ENCODE results near the gene PSMA3.

The PSMA3 gene

GRCh38 chr14:58199726-58200479 lies 44.7 kb upstream of the PSMA3 start, which contains the start of gene ACTR10 (continued):
- TF ChIP-seq ZBTB49 (tag by site-specific recombination; IDR thresholded peaks at IDR 0.05; ENCODE audit: low read depth) (no peak), ZNF629 (tag by site-specific recombination; IDR thresholded peaks at IDR 0.05) (no peak), ZNF239 (tag by site-specific recombination; IDR thresholded peaks at IDR 0.05) (no peak), GLIS2 (tag by site-specific recombination; IDR thresholded peaks at IDR 0.05) (peak; percentile 78), ZNF530 (tag by site-specific recombination; IDR thresholded peaks at IDR 0.05; ENCODE audit: low read depth) (no peak), ZNF404 (tag by site-specific recombination; IDR thresholded peaks at IDR 0.05) (no peak), ZBTB17 (tag by site-specific recombination; IDR thresholded peaks at IDR 0.05) (0 out of 2 replicates have a peak, but pooled peaks have one; percentile 28), ZBTB1 (tag by site-specific recombination; IDR thresholded peaks at IDR 0.05) (no peak), ZNF639 (tag by site-specific recombination; IDR thresholded peaks at IDR 0.05) (no peak), ZNF10 (tag by site-specific recombination; IDR thresholded peaks at IDR 0.05) (no peak), ZNF596 (tag by site-specific recombination; IDR thresholded peaks at IDR 0.05) (no peak), ZNF23 (tag by site-specific recombination; IDR thresholded peaks at IDR 0.05; ENCODE audit: borderline replicate concordance) (no peak), ZSCAN16 (tag by site-specific recombination; IDR thresholded peaks at IDR 0.05) (no peak), CTCF (tag by site-specific recombination; IDR thresholded peaks at IDR 0.05) (no peak), ZNF280C (tag by site-specific recombination; IDR thresholded peaks at IDR 0.05) (no peak), ZFP37 (tag by site-specific recombination; IDR thresholded peaks at IDR 0.05) (no peak), ZNF335 (tag by site-specific recombination; conservative IDR thresholded peaks at IDR 0.05) (peak; percentile 79), ZNF521 (tag by site-specific recombination; IDR thresholded peaks at IDR 0.05) (no peak), ZNF37A (tag by site-specific recombination; IDR thresholded peaks at IDR 0.05) (no peak), ZNF324 (tag by site-specific recombination; IDR thresholded peaks at IDR 0.05) (no peak), ZBTB20 (tag by site-specific recombination; IDR thresholded peaks at IDR 0.05) (peak; percentile 69; the same call in 1 of the 2 replicates), ZNF600 (tag by site-specific recombination; IDR thresholded peaks at IDR 0.05) (peak; percentile 45; the same call in 1 of the 2 replicates), ZNF26 (tag by site-specific recombination; IDR thresholded peaks at IDR 0.05) (no peak), ZNF777 (tag by site-specific recombination; IDR thresholded peaks at IDR 0.05; ENCODE audit: borderline replicate concordance) (no peak)
- TF ChIP-seq, protein P1, sequence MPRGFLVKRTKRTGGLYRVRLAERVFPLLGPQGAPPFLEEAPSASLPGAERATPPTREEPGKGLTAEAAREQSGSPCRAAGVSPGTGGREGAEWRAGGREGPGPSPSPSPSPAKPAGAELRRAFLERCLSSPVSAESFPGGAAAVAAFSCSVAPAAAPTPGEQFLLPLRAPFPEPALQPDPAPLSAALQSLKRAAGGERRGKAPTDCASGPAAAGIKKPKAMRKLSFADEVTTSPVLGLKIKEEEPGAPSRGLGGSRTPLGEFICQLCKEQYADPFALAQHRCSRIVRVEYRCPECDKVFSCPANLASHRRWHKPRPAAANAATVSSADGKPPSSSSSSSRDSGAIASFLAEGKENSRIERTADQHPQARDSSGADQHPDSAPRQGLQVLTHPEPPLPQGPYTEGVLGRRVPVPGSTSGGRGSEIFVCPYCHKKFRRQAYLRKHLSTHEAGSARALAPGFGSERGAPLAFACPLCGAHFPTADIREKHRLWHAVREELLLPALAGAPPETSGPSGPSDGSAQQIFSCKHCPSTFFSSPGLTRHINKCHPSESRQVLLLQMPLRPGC (tag by site-specific recombination; IDR thresholded peaks at IDR 0.05), result 0 out of 2 replicates have a peak, but pooled peaks have one; percentile 21

All from HEK293 (cell line).